ENCODE measurements around the gene DSPP.

Gene DSPP

GRCh38 chr4:87575983-87576382 is 32.3 kb upstream of the DSPP start:
- Histone ChIP-seq H3K36me3 (ENCODE audit: control insufficient read depth in 5 of 5, insufficient read depth in 5 of 5, low read length in 5 of 5) (no peaks in the 10 kb centered on the region), H3K4me1 (ENCODE audit: control insufficient read depth in 5 of 5, insufficient read depth in 5 of 5, low read length in 5 of 5) (peaks cover 0 to 5% (median 0%) of the 10 kb centered on the region in 5 donors), H3K27me3 (ENCODE audit: control insufficient read depth in 5 of 5, insufficient read depth in 4 of 5, low read length in 5 of 5) (no peaks in the 10 kb centered on the region), H3K27ac (ENCODE audit: low read depth, low read length) (no peak overlapping the region), H3K9me3 (ENCODE audit: control insufficient read depth in 5 of 5, low read length in 5 of 5) (no peaks in the 10 kb centered on the region), H3K9ac (ENCODE audit: low read length in 5 of 5) (no peak overlapping the region), H3K4me3 (ENCODE audit: low read depth in 1 of 5, low read length in 5 of 5) (no peak overlapping the region)

GRCh38 chr4:87579478-87579877 is 28.9 kb upstream of the DSPP start:
- Histone ChIP-seq H3K9ac (ENCODE audit: low read length in 5 of 5) (no peak overlapping the region), H3K36me3 (ENCODE audit: control insufficient read depth in 5 of 5, insufficient read depth in 5 of 5, low read length in 5 of 5) (no peaks in the 10 kb centered on the region), H3K27me3 (ENCODE audit: control insufficient read depth in 5 of 5, insufficient read depth in 4 of 5, low read length in 5 of 5) (no peaks in the 10 kb centered on the region), H3K9me3 (ENCODE audit: control insufficient read depth in 5 of 5, low read length in 5 of 5) (no peaks in the 10 kb centered on the region), H3K4me1 (ENCODE audit: control insufficient read depth in 5 of 5, insufficient read depth in 5 of 5, low read length in 5 of 5) (peaks cover 0 to 5% (median 2%) of the 10 kb centered on the region in 5 donors), H3K4me3 (ENCODE audit: low read depth in 1 of 5, low read length in 5 of 5) (no peak overlapping the region), H3K27ac (ENCODE audit: low read depth, low read length) (no peak overlapping the region)

GRCh38 chr4:87580057-87580456 is 28.3 kb upstream of the DSPP start:
- Histone ChIP-seq H3K27me3 (ENCODE audit: control insufficient read depth in 5 of 5, insufficient read depth in 4 of 5, low read length in 5 of 5) (no peaks in the 10 kb centered on the region), H3K9me3 (ENCODE audit: control insufficient read depth in 5 of 5, low read length in 5 of 5) (no peaks in the 10 kb centered on the region)

GRCh38 chr4:87584222-87584908 is 24.0 kb upstream of the DSPP start:
- H3K4me1 ChIP-seq (ENCODE audit: control insufficient read depth in 5 of 5, insufficient read depth in 5 of 5, low read length in 5 of 5): peaks cover 0 to 13% (median 6%) of the 10 kb centered on the region in 5 donors

More at GRCh38 chr4:87580057-87580456, 28.3 kb upstream of the DSPP start:
- Histone ChIP-seq H3K4me3 (ENCODE audit: low read depth in 1 of 5, low read length in 5 of 5) (no peak overlapping the region), H3K4me1 (ENCODE audit: control insufficient read depth in 5 of 5, insufficient read depth in 5 of 5, low read length in 5 of 5) (peaks cover 0 to 6% (median 1%) of the 10 kb centered on the region in 5 donors), H3K27ac (ENCODE audit: low read depth, low read length) (no peak overlapping the region), H3K9ac (ENCODE audit: low read length in 5 of 5) (no peak overlapping the region), H3K36me3 (ENCODE audit: control insufficient read depth in 5 of 5, insufficient read depth in 5 of 5, low read length in 5 of 5) (no peaks in the 10 kb centered on the region)

GRCh38 chr4:87589531-87589930 is 18.8 kb upstream of the DSPP start:
- Histone ChIP-seq H3K4me1 (ENCODE audit: control insufficient read depth in 5 of 5, insufficient read depth in 5 of 5, low read length in 5 of 5) (peaks cover 2 to 19% (median 9%) of the 10 kb centered on the region in 5 donors), H3K9me3 (ENCODE audit: control insufficient read depth in 5 of 5, low read length in 5 of 5) (no peaks in the 10 kb centered on the region), H3K27me3 (ENCODE audit: control insufficient read depth in 5 of 5, insufficient read depth in 4 of 5, low read length in 5 of 5) (no peaks in the 10 kb centered on the region), H3K4me3 (ENCODE audit: low read depth in 1 of 5, low read length in 5 of 5) (peak overlapping the region in 2 of 5 donors; percentile 29 to 39), H3K36me3 (ENCODE audit: control insufficient read depth in 5 of 5, insufficient read depth in 5 of 5, low read length in 5 of 5) (no peaks in the 10 kb centered on the region), H3K27ac (ENCODE audit: low read depth, low read length) (peak overlapping the region; percentile 66), H3K9ac (ENCODE audit: low read length in 5 of 5) (peak overlapping the region in 3 of 5 donors; percentile 31 to 67 (median 42))

More at GRCh38 chr4:87584222-87584908, 24.0 kb upstream of the DSPP start:
- H3K27me3 ChIP-seq (ENCODE audit: control insufficient read depth in 5 of 5, insufficient read depth in 4 of 5, low read length in 5 of 5): no peaks in the 10 kb centered on the region
- H3K36me3 ChIP-seq (ENCODE audit: control insufficient read depth in 5 of 5, insufficient read depth in 5 of 5, low read length in 5 of 5): no peaks in the 10 kb centered on the region
- no peak overlapping the region for H3K27ac ChIP-seq (ENCODE audit: low read depth, low read length)
- H3K9me3 ChIP-seq (ENCODE audit: control insufficient read depth in 5 of 5, low read length in 5 of 5): no peaks in the 10 kb centered on the region
- H3K9ac ChIP-seq (ENCODE audit: low read length in 5 of 5): no peak overlapping the region
- no peak overlapping the region for H3K4me3 ChIP-seq (ENCODE audit: low read depth in 1 of 5, low read length in 5 of 5)

- peaks cover 0 to 2% (median 0%) of the 10 kb centered on the region in 5 donors for H3K9me3 ChIP-seq (ENCODE audit: control insufficient read depth in 5 of 5, low read length in 5 of 5)
- H3K27me3 ChIP-seq (ENCODE audit: control insufficient read depth in 5 of 5, insufficient read depth in 4 of 5, low read length in 5 of 5): no peaks in the 10 kb centered on the region
- peaks cover 2 to 18% (median 9%) of the 10 kb centered on the region in 5 donors for H3K4me1 ChIP-seq (ENCODE audit: control insufficient read depth in 5 of 5, insufficient read depth in 5 of 5, low read length in 5 of 5)
- no peak overlapping the region for H3K9ac ChIP-seq (ENCODE audit: low read length in 5 of 5)
- no peak overlapping the region for H3K27ac ChIP-seq (ENCODE audit: low read depth, low read length)
- no peaks in the 10 kb centered on the region for H3K36me3 ChIP-seq (ENCODE audit: control insufficient read depth in 5 of 5, insufficient read depth in 5 of 5, low read length in 5 of 5)
- no peak overlapping the region for H3K4me3 ChIP-seq (ENCODE audit: low read depth in 1 of 5, low read length in 5 of 5)
Observed at GRCh38 chr4:87592124-87592523, 16.2 kb upstream of the DSPP start.

GRCh38 chr4:87601361-87601760 is 7.0 kb upstream of the DSPP start:
- H3K27me3 ChIP-seq (ENCODE audit: control insufficient read depth in 5 of 5, insufficient read depth in 4 of 5, low read length in 5 of 5): no peaks in the 10 kb centered on the region

GRCh38 chr4:87614292-87614890 is 6.1 kb downstream of the DSPP start:
- Histone ChIP-seq H3K4me3 (ENCODE audit: low read depth in 1 of 5, low read length in 5 of 5) (no peak overlapping the region), H3K27me3 (ENCODE audit: control insufficient read depth in 5 of 5, insufficient read depth in 4 of 5, low read length in 5 of 5) (peaks cover 0 to 15% (median 5%) of the 10 kb centered on the region in 5 donors), H3K9me3 (ENCODE audit: control insufficient read depth in 5 of 5, low read length in 5 of 5) (no peaks in the 10 kb centered on the region), H3K4me1 (ENCODE audit: control insufficient read depth in 5 of 5, insufficient read depth in 5 of 5, low read length in 5 of 5) (no peaks in the 10 kb centered on the region), H3K36me3 (ENCODE audit: control insufficient read depth in 5 of 5, insufficient read depth in 5 of 5, low read length in 5 of 5) (peaks cover 0 to 2% (median 0%) of the 10 kb centered on the region in 5 donors), H3K9ac (ENCODE audit: low read length in 5 of 5) (no peak overlapping the region), H3K27ac (ENCODE audit: low read depth, low read length) (no peak overlapping the region)

More at GRCh38 chr4:87601361-87601760, 7.0 kb upstream of the DSPP start:
- Histone ChIP-seq H3K9ac (ENCODE audit: low read length in 5 of 5) (no peak overlapping the region), H3K36me3 (ENCODE audit: control insufficient read depth in 5 of 5, insufficient read depth in 5 of 5, low read length in 5 of 5) (no peaks in the 10 kb centered on the region), H3K4me1 (ENCODE audit: control insufficient read depth in 5 of 5, insufficient read depth in 5 of 5, low read length in 5 of 5) (no peaks in the 10 kb centered on the region), H3K9me3 (ENCODE audit: control insufficient read depth in 5 of 5, low read length in 5 of 5) (no peaks in the 10 kb centered on the region), H3K27ac (ENCODE audit: low read depth, low read length) (no peak overlapping the region), H3K4me3 (ENCODE audit: low read depth in 1 of 5, low read length in 5 of 5) (no peak overlapping the region)

- Histone ChIP-seq H3K27ac (ENCODE audit: low read depth, low read length) (no peak overlapping the region), H3K9me3 (ENCODE audit: control insufficient read depth in 5 of 5, low read length in 5 of 5) (no peaks in the 10 kb centered on the region), H3K36me3 (ENCODE audit: control insufficient read depth in 5 of 5, insufficient read depth in 5 of 5, low read length in 5 of 5) (peaks cover 0 to 2% (median 0%) of the 10 kb centered on the region in 5 donors), H3K27me3 (ENCODE audit: control insufficient read depth in 5 of 5, insufficient read depth in 4 of 5, low read length in 5 of 5) (peaks cover 0 to 15% (median 5%) of the 10 kb centered on the region in 5 donors), H3K4me1 (ENCODE audit: control insufficient read depth in 5 of 5, insufficient read depth in 5 of 5, low read length in 5 of 5) (peaks cover 0 to 6% (median 0%) of the 10 kb centered on the region in 5 donors), H3K4me3 (ENCODE audit: low read depth in 1 of 5, low read length in 5 of 5) (no peak overlapping the region), H3K9ac (ENCODE audit: low read length in 5 of 5) (no peak overlapping the region)
Observed at GRCh38 chr4:87616268-87616667, 7.9 kb downstream of the DSPP start.

GRCh38 chr4:87620086-87620485 is 11.8 kb downstream of the DSPP start:
- H3K36me3 ChIP-seq (ENCODE audit: control insufficient read depth in 5 of 5, insufficient read depth in 5 of 5, low read length in 5 of 5): no peaks in the 10 kb centered on the region
- H3K4me3 ChIP-seq (ENCODE audit: low read depth in 1 of 5, low read length in 5 of 5): no peak overlapping the region
- no peak overlapping the region for H3K27ac ChIP-seq (ENCODE audit: low read depth, low read length)
- peaks cover 0 to 2% (median 0%) of the 10 kb centered on the region in 5 donors for H3K27me3 ChIP-seq (ENCODE audit: control insufficient read depth in 5 of 5, insufficient read depth in 4 of 5, low read length in 5 of 5)
- H3K9me3 ChIP-seq (ENCODE audit: control insufficient read depth in 5 of 5, low read length in 5 of 5): no peaks in the 10 kb centered on the region
- peaks cover 0 to 6% (median 0%) of the 10 kb centered on the region in 5 donors for H3K4me1 ChIP-seq (ENCODE audit: control insufficient read depth in 5 of 5, insufficient read depth in 5 of 5, low read length in 5 of 5)
- H3K9ac ChIP-seq (ENCODE audit: low read length in 5 of 5): no peak overlapping the region

All from subcutaneous abdominal adipose tissue (tissue), 5 donors.